Raji (cell line): Measurements from ENCODE around the gene MGAT5.

ENCODE experiments used
- POLR2A ChIP-seq: IDR thresholded peaks from 2 replicates; pipeline ENCODE4 v1.6.1; 2011; ENCODE audit warnings: low read depth, low read length, control low read depth; ENCODE audit not compliant: insufficient read depth

The MGAT5 gene

GRCh38 chr2:134276381-134277172, 22.7 kb downstream of the MGAT5 start:
- no peak for TF ChIP-seq POLR2A

- no peak for TF ChIP-seq POLR2A
Measured at GRCh38 chr2:134277223-134277622, 23.4 kb downstream of the MGAT5 start.

DNA sequence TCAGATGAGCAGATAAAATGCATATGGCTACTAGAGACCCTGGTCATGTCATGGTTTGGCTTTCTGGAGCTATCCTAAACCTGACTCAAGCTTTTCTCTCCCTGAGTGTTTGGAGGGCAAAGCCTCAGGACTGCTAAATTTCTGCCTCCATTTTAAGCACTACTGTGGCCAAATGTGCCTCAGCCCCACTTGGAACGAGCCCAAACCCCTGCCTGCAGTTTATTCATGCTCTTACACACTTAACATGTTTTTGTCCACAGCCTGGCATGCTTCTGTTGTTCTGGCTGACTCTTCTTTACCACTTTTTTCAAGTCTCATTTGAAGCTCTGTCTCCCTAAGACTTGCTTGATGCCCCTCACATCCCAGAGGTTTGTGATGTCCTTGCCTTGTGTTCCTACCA, 24.7 kb downstream of the MGAT5 start:
- TF ChIP-seq POLR2A, result no peak

- no peak for TF ChIP-seq POLR2A
Measured at GRCh38 chr2:134279417-134279816, 25.5 kb downstream of the MGAT5 start.

- TF ChIP-seq POLR2A, result no peak
Measured at GRCh38 chr2:134280231-134280630, 26.4 kb downstream of the MGAT5 start.

DNA sequence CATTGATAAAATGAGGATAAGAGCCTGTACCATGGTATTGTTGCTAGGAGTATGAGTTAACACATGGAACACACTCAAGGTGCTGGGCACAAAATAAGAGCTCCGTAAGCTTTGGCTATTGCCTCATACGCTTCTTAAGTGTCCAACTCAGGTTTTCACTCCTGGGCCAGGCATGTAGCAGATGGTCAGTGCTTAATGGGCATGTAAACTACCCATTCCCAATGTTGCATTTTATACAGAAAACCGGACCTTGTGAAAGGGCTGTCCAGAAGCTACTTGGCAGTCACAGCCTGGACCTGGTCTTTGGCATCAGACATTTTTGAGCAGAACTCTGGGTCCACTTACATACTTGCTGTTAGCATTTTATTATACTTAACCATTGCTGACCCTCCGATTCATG, 26.9 kb downstream of the MGAT5 start:
- TF ChIP-seq POLR2A, result no peak

DNA sequence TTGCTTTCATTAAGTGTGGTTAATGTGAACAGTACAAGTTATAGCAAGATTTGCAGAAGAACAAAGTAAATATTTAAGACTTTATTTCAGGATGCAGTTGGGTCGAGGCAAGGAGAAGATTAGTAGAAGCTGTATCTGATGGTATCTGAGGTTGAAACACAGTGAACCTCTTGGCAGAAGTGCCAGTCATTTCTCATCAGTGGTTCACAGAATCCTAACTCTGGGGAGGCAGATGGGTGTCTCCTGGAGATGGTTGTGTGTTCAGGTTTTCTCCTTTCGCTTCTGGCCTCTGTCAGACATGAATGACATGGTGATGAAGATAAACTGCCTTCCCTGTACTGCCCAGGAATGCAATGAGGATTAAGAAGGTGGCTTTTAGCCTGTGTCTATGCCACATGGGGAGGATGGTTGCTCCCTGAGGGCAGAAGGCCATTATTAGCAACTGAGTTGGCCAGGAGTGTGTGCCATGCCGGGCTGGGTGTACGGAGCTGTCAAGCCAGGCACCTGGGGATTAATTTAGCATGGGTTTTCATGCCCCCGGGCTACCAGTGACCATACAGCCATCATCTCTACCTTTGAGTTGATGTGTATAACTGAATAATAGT, 28.0 kb downstream of the MGAT5 start:
- TF ChIP-seq POLR2A, result no peak

GRCh38 chr2:134282629-134283400, 28.9 kb downstream of the MGAT5 start:
- no peak for TF ChIP-seq POLR2A

GRCh38 chr2:134283661-134284060, 29.8 kb downstream of the MGAT5 start:
- TF ChIP-seq POLR2A, result no peak

DNA sequence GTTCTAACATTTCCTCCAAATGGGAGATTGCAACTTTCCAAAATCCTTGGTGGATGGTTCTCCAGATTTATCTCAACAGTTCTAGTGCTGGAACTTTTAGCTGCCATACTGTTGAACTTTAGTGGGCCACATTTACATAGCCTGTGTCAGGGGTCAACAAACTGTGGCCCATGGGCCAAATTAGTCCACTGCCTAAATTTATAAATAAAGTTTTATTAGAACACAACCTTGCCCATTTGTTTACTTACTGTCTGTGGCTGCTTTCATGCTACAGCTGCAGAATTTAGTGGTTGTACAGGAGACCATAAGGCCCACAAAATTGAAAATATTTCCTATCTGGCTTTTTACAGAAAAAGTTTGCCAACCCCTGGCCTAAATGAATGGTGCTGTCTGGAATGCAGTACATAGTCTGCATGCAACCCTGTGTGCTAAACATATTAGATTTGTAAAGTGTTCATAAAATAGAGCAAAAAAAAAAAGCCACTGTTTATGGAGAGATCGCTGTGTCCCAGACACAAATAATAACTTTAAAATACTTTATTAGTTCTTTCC, 30.3 kb downstream of the MGAT5 start:
- TF ChIP-seq POLR2A, result no peak

DNA sequence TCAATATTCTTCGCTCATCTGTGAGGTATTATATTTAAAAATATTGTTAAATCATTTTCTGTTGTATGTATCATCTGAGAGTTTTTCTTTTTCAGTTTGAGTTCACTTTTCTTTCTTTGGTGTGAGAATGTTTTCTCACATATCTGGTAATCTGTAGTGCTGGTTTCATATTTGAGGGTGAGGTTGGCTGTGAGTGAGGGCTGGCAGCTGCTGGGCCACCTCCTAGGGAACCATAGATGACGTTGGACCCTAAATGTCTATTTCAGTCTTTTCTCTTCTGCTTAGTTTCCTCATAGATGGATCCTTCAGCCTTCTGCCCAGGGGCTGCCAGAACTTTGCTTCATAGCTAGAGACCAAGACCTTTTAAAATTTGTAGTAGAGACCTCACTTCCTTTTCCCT, 33.5 kb downstream of the MGAT5 start:
- TF ChIP-seq POLR2A, result no peak

GRCh38 chr2:134288814-134289213, 34.9 kb downstream of the MGAT5 start:
- no peak for TF ChIP-seq POLR2A

- no peak for TF ChIP-seq POLR2A
Measured at GRCh38 chr2:134289225-134289624, 35.4 kb downstream of the MGAT5 start.

- no peak for TF ChIP-seq POLR2A
Measured at GRCh38 chr2:134290358-134290757, 36.5 kb downstream of the MGAT5 start.

GRCh38 chr2:134292514-134292913, 38.6 kb downstream of the MGAT5 start:
- TF ChIP-seq POLR2A, result no peak
